ENCODE data around the gene NUP153.
A peak's percentile ranks its signal among the peaks of the same experiment; 100 is the strongest.
"Not testable (repeated sequence)": the region's sequence is repeated elsewhere in the genome, so short reads cannot be mapped to it uniquely, and the experiment has no call there.

The NUP153 gene

GRCh38 chr6:17712576-17712975 is 5.9 kb upstream of the NUP153 start:
- DNase-seq = no peak

- DNase-seq = no peak
Observed at GRCh38 chr6:17710331-17710730, 3.6 kb upstream of the NUP153 start.

- DNase-seq = no peak
Observed at GRCh38 chr6:17709476-17709875, 2.8 kb upstream of the NUP153 start.

- DNase-seq = not testable (repeated sequence)
Observed at GRCh38 chr6:17708035-17708434, 1.3 kb upstream of the NUP153 start.

GRCh38 chr6:17707371-17707651 is 586 bp upstream of the NUP153 start:
- DNase-seq = no peak

GRCh38 chr6:17705778-17706579 is 746 bp downstream of the NUP153 start:
- DNase-seq = peak; percentile 77

- DNase-seq = no peak
Observed at GRCh38 chr6:17705428-17705777, 1.3 kb downstream of the NUP153 start.

- no peak for DNase-seq
Observed at GRCh38 chr6:17703256-17703694, 3.5 kb downstream of the NUP153 start.

GRCh38 chr6:17700421-17701416 is 6.0 kb downstream of the NUP153 start:
- DNase-seq = no peak

GRCh38 chr6:17691925-17692538 is 14.7 kb downstream of the NUP153 start:
- no peak for DNase-seq

GRCh38 chr6:17688481-17688880 is 18.2 kb downstream of the NUP153 start:
- no peak for DNase-seq

GRCh38 chr6:17687136-17687535 is 19.6 kb downstream of the NUP153 start:
- DNase-seq = no peak

GRCh38 chr6:17684134-17684533 is 22.6 kb downstream of the NUP153 start:
- DNase-seq = no peak

GRCh38 chr6:17683428-17683827 is 23.3 kb downstream of the NUP153 start:
- no peak for DNase-seq

GRCh38 chr6:17679726-17680125 is 27.0 kb downstream of the NUP153 start:
- DNase-seq = no peak

- no peak for DNase-seq
Observed at GRCh38 chr6:17677602-17678001, 29.1 kb downstream of the NUP153 start.

GRCh38 chr6:17673543-17674254 is 33.0 kb downstream of the NUP153 start:
- no peak for DNase-seq

GRCh38 chr6:17672064-17672718 is 34.5 kb downstream of the NUP153 start:
- no peak for DNase-seq

GRCh38 chr6:17666646-17667045 is 40.1 kb downstream of the NUP153 start:
- no peak for DNase-seq

- no peak for DNase-seq
Observed at GRCh38 chr6:17665132-17665531, 41.6 kb downstream of the NUP153 start.

- DNase-seq = no peak
Observed at GRCh38 chr6:17663226-17663625, 43.5 kb downstream of the NUP153 start.

- DNase-seq = no peak
Observed at GRCh38 chr6:17662585-17662984, 44.1 kb downstream of the NUP153 start.

Measured in activated gamma-delta T cell treated with Interleukin-2 at 50 U/mL for 16 hours (primary cell).